A549 (cell line): Measurements from ENCODE around the gene RFPL2.

ENCODE experiments used
- CHD4 ChIP-seq: fragments of 200-600 bp; sonication (generic); IDR thresholded peaks from 2 replicates; pipeline ENCODE4 v1.6.1; 2016; ENCODE audit warnings: antibody characterized with exemption, mild to moderate bottlenecking, borderline replicate concordance
- CTCF ChIP-seq: fragments of >200 bp; sonication (Bioruptor Twin); formaldehyde crosslinking; IDR thresholded peaks from 3 replicates; pipeline ENCODE4 v1.5.1; 2016
- FOSL2 ChIP-seq, 2 experiments: fragments of 450-650 bp in 1 of 2; fragments of >200 bp in 1 of 2; sonication (Bioruptor Twin) in 1 of 2; formaldehyde crosslinking; IDR thresholded peaks; 2 replicates each; pipeline versions ENCODE4 v1.5.0 to v1.6.1; 2016 to 2020; ENCODE audit warnings: mild to moderate bottlenecking in 1 of 2, moderate library complexity in 1 of 2
- KDM5A ChIP-seq: fragments of 200-600 bp; sonication (generic); IDR thresholded peaks from 2 replicates; pipeline ENCODE4 v1.6.1; 2016; ENCODE audit warnings: antibody characterized with exemption, mild to moderate bottlenecking
- MAFK ChIP-seq: fragments of 450-650 bp; IDR thresholded peaks from 2 replicates; pipeline ENCODE4 v1.6.1; 2014; ENCODE audit not compliant: partially characterized antibody
- PHF8 ChIP-seq: fragments of 200-600 bp; sonication (generic); IDR thresholded peaks from 2 replicates; pipeline ENCODE4 v1.6.1; 2016; ENCODE audit warnings: low read depth, mild to moderate bottlenecking, antibody characterized with exemption, moderate library complexity, borderline replicate concordance
- RAD21 ChIP-seq, 2 experiments: fragments of >200 bp in 1 of 2; sonication (Bioruptor Twin) in 1 of 2; formaldehyde crosslinking in 1 of 2; IDR thresholded peaks in 1 of 2; conservative IDR thresholded peaks in 1 of 2; 2 replicates in 1 of 2; 3 replicates in 1 of 2; pipeline ENCODE4 v1.6.1; 2012 to 2018; ENCODE audit warnings: inconsistent platforms in 1 of 2
- TF ChIP-seq, protein P1 (sequence below): fragments of >200 bp; sonication (Bioruptor Twin); formaldehyde crosslinking; IDR thresholded peaks from 2 replicates; pipeline ENCODE4 v1.6.1; 2016

DNA sequence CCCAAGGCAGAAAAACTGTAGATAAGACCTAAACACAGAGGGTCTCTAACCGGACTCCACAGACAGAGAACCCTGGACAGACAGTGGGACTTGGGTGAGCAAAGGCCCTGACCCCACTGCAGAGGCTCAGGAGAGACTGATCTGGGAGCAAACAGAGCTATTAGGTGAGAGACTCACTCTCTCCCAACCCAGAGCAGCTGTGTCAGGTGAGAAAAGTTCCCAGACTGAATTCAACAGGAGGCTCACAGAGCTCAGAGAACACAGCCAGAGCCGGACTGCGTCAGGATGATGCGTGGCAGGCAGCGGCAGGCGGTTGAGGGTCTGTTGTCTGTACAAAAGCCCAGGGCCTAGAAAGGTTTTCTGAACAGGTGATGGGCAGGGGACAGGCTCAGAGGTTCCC lies 5.5 kb downstream of the RFPL2 start:
- no peak for TF ChIP-seq FOSL2 (IDR thresholded peaks at IDR 0.05)
- no peak for TF ChIP-seq FOSL2 (CRISPR knock-in tag; IDR thresholded peaks at IDR 0.05)
- TF ChIP-seq KDM5A: no peak
- TF ChIP-seq CHD4: no peak
- TF ChIP-seq PHF8: no peak
- TF ChIP-seq CTCF: no peak
- TF ChIP-seq, protein P1, sequence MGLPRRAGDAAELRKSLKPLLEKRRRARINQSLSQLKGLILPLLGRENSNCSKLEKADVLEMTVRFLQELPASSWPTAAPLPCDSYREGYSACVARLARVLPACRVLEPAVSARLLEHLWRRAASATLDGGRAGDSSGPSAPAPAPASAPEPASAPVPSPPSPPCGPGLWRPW: no peak
- TF ChIP-seq RAD21 (conservative IDR thresholded peaks at IDR 0.05 in 1 of 2, IDR thresholded peaks at IDR 0.05 in 1 of 2): no peak
- no peak for TF ChIP-seq MAFK
